Body of pancreas (tissue), 4 donors: ENCODE results near the gene C15orf40. TPM values are rescaled to one million over a fixed set of nuclear protein-coding genes. Genes with fewer than 3 reads are reported as not detected.

Experiments used
- ATAC-seq: fragments of 150-250 bp; one replicate; pipeline ENCODE4 v1.9.1; 2016
- DNase-seq, 4 donors: peaks; one replicate each; pipeline ENCODE4 v3.0.0-alpha.2; 2019
- H3K27ac ChIP-seq, 4 donors: fragments of 200-600 bp; sonication (generic); 1 replicate in 3 of 4; 2 replicates in 1 of 4; pipeline versions ENCODE4 v1.5.1 to v1.6.1; 2016 to 2019; ENCODE audit warnings: mild to moderate bottlenecking in 1 of 4, mixed read lengths in 1 of 4, moderate library complexity in 1 of 4
- H3K27me3 ChIP-seq, 2 donors: fragments of 200-600 bp; sonication (generic); one replicate each; pipeline ENCODE4 v1.6.0; 2016; ENCODE audit warnings: mild to moderate bottlenecking in 1 of 2
- H3K36me3 ChIP-seq, 2 donors: fragments of 200-600 bp; sonication (generic); replicated peaks in 1 of 2; 2 replicates each; pipeline ENCODE4 v1.5.1; 2016; ENCODE audit warnings: low read depth in 2 of 2; ENCODE audit not compliant: insufficient read depth in 1 of 2
- H3K4me1 ChIP-seq: fragments of 200-600 bp; sonication (generic); one replicate; pipeline ENCODE4 v1.6.0; 2016
- H3K4me3 ChIP-seq, 2 donors: fragments of 200-600 bp; sonication (generic); 1 replicate in 1 of 2; 2 replicates in 1 of 2; pipeline ENCODE4 v1.5.1; 2016 to 2019
- H3K9me3 ChIP-seq, 3 donors: fragments of 200-600 bp; sonication (generic); 1 replicate in 2 of 3; 2 replicates in 1 of 3; pipeline ENCODE4 v1.5.1; 2016
- POLR2A ChIP-seq, 3 donors: fragments of 450-650 bp; IDR thresholded peaks; one replicate each; pipeline ENCODE4 v1.6.1; 2016; ENCODE audit warnings: antibody characterized with exemption in 3 of 3, mild to moderate bottlenecking in 2 of 3
- WGBS, 2 donors: methylation state at CpG; one replicate each; pipeline ENCODE4 v1.1.5; 2017; 5-methylcytosine and 5-hydroxymethylcytosine counted together
- intact Hi-C: fragments of 100-400 bp; cut with DNase I; formaldehyde crosslinking; loops from one replicate; pipeline ENCODE4 v1.15.1; 2023
- total RNA-seq, 2 donors: library from RNA; depleted of rRNA; stranded (reverse); fragments of >200 nt; gene quantifications; one replicate each; pipeline ENCODE4 v1.1.0, GENCODE V29; 2016
- TF ChIP-seq, protein P1 (sequence below), 7 experiments: fragments of 450-650 bp in 4 of 7; fragments of 200-600 bp in 3 of 7; sonication (generic) in 3 of 7; IDR thresholded peaks; one replicate each; pipeline ENCODE4 v1.5.1; 2016 to 2019; ENCODE audit warnings: antibody characterized with exemption in 7 of 7

The C15orf40 gene
- total RNA-seq, 2 donors from 2014 or later = 9.3 to 9.6 TPM

GRCh38 chr15:82963471-82964341, 47.7 kb downstream of the C15orf40 start:
- ATAC-seq (no peak), DNase-seq (no peak)
- intact Hi-C loops = no loop called here
- no peak for TF ChIP-seq POLR2A (IDR thresholded peaks at IDR 0.05)
- TF ChIP-seq, protein P1, sequence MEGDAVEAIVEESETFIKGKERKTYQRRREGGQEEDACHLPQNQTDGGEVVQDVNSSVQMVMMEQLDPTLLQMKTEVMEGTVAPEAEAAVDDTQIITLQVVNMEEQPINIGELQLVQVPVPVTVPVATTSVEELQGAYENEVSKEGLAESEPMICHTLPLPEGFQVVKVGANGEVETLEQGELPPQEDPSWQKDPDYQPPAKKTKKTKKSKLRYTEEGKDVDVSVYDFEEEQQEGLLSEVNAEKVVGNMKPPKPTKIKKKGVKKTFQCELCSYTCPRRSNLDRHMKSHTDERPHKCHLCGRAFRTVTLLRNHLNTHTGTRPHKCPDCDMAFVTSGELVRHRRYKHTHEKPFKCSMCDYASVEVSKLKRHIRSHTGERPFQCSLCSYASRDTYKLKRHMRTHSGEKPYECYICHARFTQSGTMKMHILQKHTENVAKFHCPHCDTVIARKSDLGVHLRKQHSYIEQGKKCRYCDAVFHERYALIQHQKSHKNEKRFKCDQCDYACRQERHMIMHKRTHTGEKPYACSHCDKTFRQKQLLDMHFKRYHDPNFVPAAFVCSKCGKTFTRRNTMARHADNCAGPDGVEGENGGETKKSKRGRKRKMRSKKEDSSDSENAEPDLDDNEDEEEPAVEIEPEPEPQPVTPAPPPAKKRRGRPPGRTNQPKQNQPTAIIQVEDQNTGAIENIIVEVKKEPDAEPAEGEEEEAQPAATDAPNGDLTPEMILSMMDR (IDR thresholded peaks at IDR 0.05) = no peak
- Histone ChIP-seq H3K9me3 (no peaks in the 10 kb centered on the region), H3K4me3 (no peak overlapping the region), H3K36me3 (no peaks in the 10 kb centered on the region), H3K4me1 (peaks cover 40% of the 10 kb centered on the region), H3K27ac (peak overlapping the region in 1 of 4 donors; percentile 14), H3K27me3 (no peaks in the 10 kb centered on the region)
- WGBS, 2 donors = 70 to 72% methylated on average over 7 of the region's 7 CpGs

GRCh38 chr15:82960766-82961165, 50.7 kb downstream of the C15orf40 start:
- intact Hi-C loops = no loop called here
- WGBS, 2 donors = 32 to 43% methylated on average over 3 of the region's 3 CpGs
- Histone ChIP-seq H3K27ac (peak overlapping the region; percentile 59 to 95 (median 86)), H3K4me1 (peaks cover 61% of the 10 kb centered on the region), H3K27me3 (no peaks in the 10 kb centered on the region), H3K36me3 (no peaks in the 10 kb centered on the region), H3K4me3 (no peak overlapping the region), H3K9me3 (no peaks in the 10 kb centered on the region)
- TF ChIP-seq, protein P1 (IDR thresholded peaks at IDR 0.05) = no peak
- TF ChIP-seq POLR2A (IDR thresholded peaks at IDR 0.05) = no peak
- peak; percentile 32 to 60 (median 44) for DNase-seq
- no peak for ATAC-seq

- peak; percentile 54 for ATAC-seq
- Histone ChIP-seq H3K4me3 (no peak overlapping the region), H3K36me3 (no peaks in the 10 kb centered on the region), H3K4me1 (peaks cover 61% of the 10 kb centered on the region), H3K27ac (peak overlapping the region; percentile 81 to 95 (median 89)), H3K9me3 (no peaks in the 10 kb centered on the region), H3K27me3 (no peaks in the 10 kb centered on the region)
- intact Hi-C loops = no loop called here
- TF ChIP-seq POLR2A (IDR thresholded peaks at IDR 0.05) = peak; percentile 8 to 43 (median 42)
- TF ChIP-seq, protein P1 (IDR thresholded peaks at IDR 0.05) = no peak
- DNase-seq = peak; percentile 60 to 68 (median 62)
- WGBS, 2 donors = 36 to 50% methylated on average over 5 of the region's 5 CpGs
Measured at GRCh38 chr15:82959423-82959822, 52.0 kb downstream of the C15orf40 start.

DNA sequence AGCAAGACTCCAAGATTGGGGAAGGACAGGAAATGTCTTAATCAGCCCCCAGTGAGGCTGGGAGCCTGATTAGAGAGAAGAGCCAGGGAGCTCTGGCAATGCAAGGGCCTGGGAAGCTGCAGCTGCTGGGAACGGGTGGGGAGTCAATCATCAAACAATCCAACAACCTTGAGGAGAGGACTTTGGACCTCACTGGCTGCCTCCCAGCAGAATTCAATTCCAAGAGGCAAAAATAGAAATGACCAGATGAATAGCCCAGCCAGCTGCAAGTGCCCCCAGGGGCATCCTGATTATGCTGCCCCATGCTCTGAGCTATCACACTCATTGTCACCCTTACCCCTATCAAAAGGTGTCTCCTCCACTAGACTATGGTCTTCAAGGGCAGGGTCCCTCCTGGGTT, 52.8 kb downstream of the C15orf40 start:
- H3K4me3 ChIP-seq = no peak overlapping the region
- ATAC-seq (peak; percentile 89), DNase-seq (peak; percentile 93 to 95 (median 94))
- H3K27me3 ChIP-seq = no peaks in the 10 kb centered on the region
- no peaks in the 10 kb centered on the region for H3K36me3 ChIP-seq
- peaks cover 58% of the 10 kb centered on the region for H3K4me1 ChIP-seq
- intact Hi-C loops = no loop called here
- H3K9me3 ChIP-seq = no peaks in the 10 kb centered on the region
- TF ChIP-seq POLR2A (IDR thresholded peaks at IDR 0.05) = no peak
- TF ChIP-seq, protein P1 (IDR thresholded peaks at IDR 0.05) = no peak
- 18 to 19% methylated on average over 1 of the region's 1 CpG for WGBS, 2 donors
- peak overlapping the region; percentile 81 to 95 (median 89) for H3K27ac ChIP-seq
